Smooth muscle cell (in vitro differentiated cells): ENCODE measurements around the gene STBD1. TPM values are rescaled to one million over a fixed set of nuclear protein-coding genes. Genes with fewer than 3 reads are reported as not detected.

Source experiments
- DNase-seq: peaks from one replicate; lab custom pipeline; 2025; ENCODE audit not compliant: unreplicated experiment; lab: John Stamatoyannopoulos, UW
- H2AFZ ChIP-seq: fragments of 200-600 bp; sonication (generic); 2 replicates; pipeline ENCODE4 v1.6.0; 2016; ENCODE audit warnings: antibody characterized with exemption, low read depth, mild to moderate bottlenecking
- H3F3A ChIP-seq: fragments of 200-600 bp; sonication (generic); 2 replicates; pipeline ENCODE4 v1.6.0; 2017; ENCODE audit warnings: antibody characterized with exemption, low read depth
- H3K27ac ChIP-seq: fragments of 200-600 bp; sonication (generic); 2 replicates; pipeline ENCODE4 v1.5.1; 2016; ENCODE audit warnings: low read depth, mild to moderate bottlenecking
- H3K27me3 ChIP-seq: fragments of 200-600 bp; sonication (generic); 2 replicates; pipeline ENCODE4 v1.6.1; 2016; ENCODE audit warnings: low read depth, mild to moderate bottlenecking
- H3K36me3 ChIP-seq: fragments of 200-600 bp; sonication (generic); 2 replicates; pipeline ENCODE4 v1.5.1; 2016; ENCODE audit warnings: low read depth
- H3K4me1 ChIP-seq: fragments of 200-600 bp; sonication (generic); 2 replicates; pipeline ENCODE4 v1.5.1; 2016; ENCODE audit warnings: low read depth
- H3K4me2 ChIP-seq: fragments of 200-600 bp; sonication (generic); 2 replicates; pipeline ENCODE4 v1.6.0; 2016; ENCODE audit warnings: mild to moderate bottlenecking
- H3K4me3 ChIP-seq: fragments of 200-600 bp; sonication (generic); 2 replicates; pipeline ENCODE4 v1.5.1; 2016; ENCODE audit warnings: mild to moderate bottlenecking
- H3K79me2 ChIP-seq: fragments of 200-600 bp; sonication (generic); 2 replicates; pipeline ENCODE4 v1.6.0; 2016; ENCODE audit warnings: low read depth, mild to moderate bottlenecking
- H3K9ac ChIP-seq: fragments of 200-600 bp; sonication (generic); 2 replicates; pipeline ENCODE4 v1.6.0; 2016; ENCODE audit warnings: low read depth
- H3K9me3 ChIP-seq: fragments of 200-600 bp; sonication (generic); replicated peaks from 2 replicates; pipeline ENCODE4 v1.5.1; 2016; ENCODE audit warnings: low read depth
- H4K20me1 ChIP-seq: fragments of 200-600 bp; sonication (generic); 2 replicates; pipeline ENCODE4 v1.6.0; 2016; ENCODE audit warnings: low read depth
- CTCF ChIP-seq: fragments of 200-600 bp; sonication (generic); IDR thresholded peaks from 2 replicates; pipeline ENCODE4 v1.5.1; 2017; ENCODE audit warnings: borderline replicate concordance, mild to moderate bottlenecking, antibody characterized with exemption; ENCODE audit not compliant: insufficient read depth, poor library complexity, severe bottlenecking
- WGBS: methylation state at CpG from one replicate; pipeline ENCODE4 v1.1.7; 2016; ENCODE audit warnings: low lambda C conversion rate; 5-methylcytosine and 5-hydroxymethylcytosine counted together
- polyA plus RNA-seq: library from polyadenylated mRNA; unstranded; fragments of >200 nt; fragmentation: Nextera tagmentation; extraction: Ambion mirVana; gene quantifications from 2 replicates; pipeline ENCODE4 v1.2.1, GENCODE V29; 2016
- total RNA-seq: library from RNA; depleted of rRNA; stranded (reverse); fragments of >200 nt; gene quantifications from 2 replicates; pipeline ENCODE4 v1.2.3, GENCODE V29; 2014

The STBD1 gene
- total and polyA plus RNA-seq, 2 experiments from 2014 or later = 7.5 to 14.3 TPM

DNA sequence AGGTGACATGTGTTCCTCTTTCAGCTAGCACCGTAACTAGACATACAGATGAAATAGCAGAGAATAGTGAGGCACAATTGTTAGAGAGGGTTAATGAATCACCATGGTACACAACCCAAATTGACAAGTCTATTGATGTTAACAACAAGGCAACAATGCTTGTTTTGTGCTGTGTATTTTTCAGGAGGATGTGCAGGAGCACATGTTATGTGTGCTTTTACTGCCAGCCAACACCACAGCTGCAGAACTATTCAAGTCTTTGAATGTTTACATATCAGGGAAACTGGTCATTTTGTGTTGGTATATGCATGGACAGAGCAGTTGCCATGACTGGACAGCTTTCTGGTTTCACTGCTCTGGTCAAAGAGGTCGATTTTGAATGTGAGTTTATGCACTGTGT is 32.8 kb downstream of the STBD1 start:
- DNase-seq = no peak
- no peaks in the 10 kb centered on the region for H4K20me1 ChIP-seq
- no peaks in the 10 kb centered on the region for H3K27me3 ChIP-seq
- 75% methylated on average over 2 of the region's 2 CpGs for WGBS
- no peak overlapping the region for H3K4me2 ChIP-seq
- H3K9ac ChIP-seq = no peak overlapping the region
- H3K4me3 ChIP-seq = no peak overlapping the region
- peaks cover 4% of the 10 kb centered on the region for H3K4me1 ChIP-seq
- TF ChIP-seq CTCF = no peak
- peak overlapping the region; percentile 10 for H2AFZ ChIP-seq
- no peaks in the 10 kb centered on the region for H3K9me3 ChIP-seq
- H3K79me2 ChIP-seq = no peaks in the 10 kb centered on the region
- peak overlapping the region; percentile 1 for H3K27ac ChIP-seq
- no peaks in the 10 kb centered on the region for H3F3A ChIP-seq
- H3K36me3 ChIP-seq = no peaks in the 10 kb centered on the region

DNA sequence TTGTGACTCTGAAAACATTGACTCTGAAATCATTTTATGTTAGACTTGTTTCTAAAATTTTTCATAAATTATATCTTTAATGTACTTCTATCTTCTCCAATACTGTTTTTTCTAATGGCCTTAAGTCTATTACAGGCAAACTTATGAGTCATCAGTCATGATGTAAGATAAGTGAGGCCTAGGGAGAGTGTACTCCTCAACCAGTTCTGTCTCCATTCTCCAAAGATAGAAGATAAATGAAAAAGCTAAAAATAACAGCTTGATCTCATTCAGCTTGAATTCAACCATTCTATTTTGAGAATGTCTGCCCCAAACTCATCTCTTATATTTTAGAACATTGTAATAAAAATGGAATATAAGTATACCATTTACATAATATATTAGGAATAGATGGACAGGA is 34.5 kb downstream of the STBD1 start:
- no peak for TF ChIP-seq CTCF
- no peaks in the 10 kb centered on the region for H3F3A ChIP-seq
- H3K4me1 ChIP-seq = peaks cover 4% of the 10 kb centered on the region
- no peaks in the 10 kb centered on the region for H3K9me3 ChIP-seq
- no peaks in the 10 kb centered on the region for H4K20me1 ChIP-seq
- H3K4me2 ChIP-seq = peak overlapping the region; percentile 74
- no peak for DNase-seq
- H3K79me2 ChIP-seq = no peaks in the 10 kb centered on the region
- no peak overlapping the region for H3K9ac ChIP-seq
- H3K27me3 ChIP-seq = no peaks in the 10 kb centered on the region
- H2AFZ ChIP-seq = no peak overlapping the region
- no peaks in the 10 kb centered on the region for H3K36me3 ChIP-seq
- no peak overlapping the region for H3K4me3 ChIP-seq
- peak overlapping the region; percentile 64 for H3K27ac ChIP-seq

DNA sequence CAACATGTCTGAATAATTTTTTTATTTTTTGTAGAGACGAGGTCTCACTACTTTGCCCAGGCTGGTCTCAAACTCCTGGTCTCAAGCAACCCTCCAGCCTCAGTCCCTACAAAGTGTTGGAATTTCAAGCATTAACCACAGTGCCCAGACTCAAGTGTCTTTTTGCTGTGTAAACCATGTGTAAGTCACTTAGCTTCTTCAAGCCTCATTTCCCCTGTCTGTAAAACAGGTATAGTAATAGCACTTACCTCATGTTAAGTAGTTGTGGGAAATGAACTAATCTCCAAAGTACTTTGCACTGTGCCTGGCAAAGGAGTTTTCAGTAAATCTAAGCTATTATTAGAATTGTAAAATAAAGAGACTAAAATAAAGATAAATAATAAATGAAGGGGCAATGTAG is 35.7 kb downstream of the STBD1 start:
- 78% methylated on average over 1 of the region's 1 CpG for WGBS
- no peaks in the 10 kb centered on the region for H3F3A ChIP-seq
- no peaks in the 10 kb centered on the region for H3K9me3 ChIP-seq
- no peak overlapping the region for H3K4me3 ChIP-seq
- no peak for DNase-seq
- no peak for TF ChIP-seq CTCF
- H3K27me3 ChIP-seq = no peaks in the 10 kb centered on the region
- H4K20me1 ChIP-seq = no peaks in the 10 kb centered on the region
- no peak overlapping the region for H3K4me2 ChIP-seq
- no peak overlapping the region for H2AFZ ChIP-seq
- H3K36me3 ChIP-seq = no peaks in the 10 kb centered on the region
- no peaks in the 10 kb centered on the region for H3K79me2 ChIP-seq
- no peak overlapping the region for H3K9ac ChIP-seq
- H3K4me1 ChIP-seq = peaks cover 4% of the 10 kb centered on the region
- H3K27ac ChIP-seq = peak overlapping the region; percentile 64

DNA sequence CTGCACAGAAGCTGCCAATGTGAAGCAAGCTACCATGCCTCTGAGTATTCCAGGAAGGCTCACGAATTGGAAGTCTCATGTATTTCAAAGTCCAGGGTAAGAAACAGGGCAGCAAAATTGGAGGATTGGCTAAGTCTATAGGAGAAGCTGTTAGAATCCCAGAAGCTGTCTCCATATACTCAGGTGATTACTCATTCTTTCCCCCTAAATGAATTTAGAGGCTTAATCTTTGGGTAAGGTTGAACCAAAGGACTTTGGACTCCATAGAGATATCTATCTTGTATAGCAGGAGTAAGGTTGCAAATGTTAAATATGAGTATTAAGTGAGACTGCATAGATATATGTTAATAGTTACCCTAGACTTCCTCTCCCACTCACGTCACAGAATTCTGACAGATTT is 36.3 kb downstream of the STBD1 start:
- DNase-seq = no peak
- Histone ChIP-seq H3K9me3 (no peaks in the 10 kb centered on the region), H2AFZ (no peak overlapping the region), H3K4me1 (peaks cover 4% of the 10 kb centered on the region), H3K27ac (no peak overlapping the region), H3F3A (no peaks in the 10 kb centered on the region), H3K9ac (no peak overlapping the region), H4K20me1 (no peaks in the 10 kb centered on the region), H3K4me3 (no peak overlapping the region), H3K27me3 (no peaks in the 10 kb centered on the region), H3K79me2 (no peaks in the 10 kb centered on the region), H3K4me2 (no peak overlapping the region), H3K36me3 (no peaks in the 10 kb centered on the region)
- WGBS = 82% methylated on average over 2 of the region's 2 CpGs
- no peak for TF ChIP-seq CTCF
